ENCODE data around the gene H2AZ2.
A peak's percentile ranks its signal among the peaks of the same experiment; 100 is the strongest.
"Not testable (repeated sequence)": the region's sequence is repeated elsewhere in the genome, so short reads cannot be mapped to it uniquely, and the experiment has no call there.

Gene H2AZ2

DNA sequence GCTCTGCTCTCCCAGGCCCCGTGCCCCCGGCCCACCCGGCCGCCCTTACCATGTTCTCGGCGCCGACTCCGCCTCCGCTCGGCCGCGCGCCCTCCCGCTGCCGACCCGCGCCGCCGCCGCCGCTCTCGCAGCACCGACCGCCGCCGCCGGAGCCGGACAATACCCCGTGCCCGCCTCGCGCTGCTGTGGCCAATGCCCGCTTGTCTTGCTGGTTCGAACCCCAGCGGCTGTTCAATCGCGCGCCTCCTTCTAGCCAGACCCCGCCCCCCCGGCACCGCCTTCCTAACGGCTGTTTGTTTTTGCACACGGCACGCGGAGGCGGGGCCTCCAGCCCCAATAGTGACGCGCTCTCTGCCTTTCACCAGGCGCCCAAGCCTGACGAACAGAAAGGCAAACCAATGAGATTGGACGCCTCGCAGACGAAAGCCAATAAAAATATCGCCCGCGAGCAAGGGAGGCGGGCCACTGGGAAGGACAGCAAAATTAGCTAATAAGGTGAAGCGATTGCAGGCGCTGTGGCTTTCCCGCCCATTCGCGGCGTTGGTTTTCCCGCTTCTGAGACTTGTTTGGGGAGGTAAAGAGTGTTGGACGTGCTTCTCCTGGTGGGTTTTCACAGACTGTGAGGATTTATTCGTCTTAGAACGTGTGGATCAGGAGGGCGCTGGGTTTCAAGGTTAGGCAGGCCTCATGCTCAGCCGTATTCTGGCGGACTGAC lies at the start of gene H2AZ2:
TSS of gene H2AZ2 (minus strand) at position 168 of the 715 bp plus-strand sequence. CDS start at position 52, 116 bp downstream.
- peak; percentile 100 for DNase-seq

GRCh38 chr7:44897309-44897708 lies 49.4 kb upstream of the H2AZ2 start:
- DNase-seq (no peak), ATAC-seq (no peak)

More for the DNA sequence above, at the start of gene H2AZ2:
- peak; percentile 95 for ATAC-seq

DNA sequence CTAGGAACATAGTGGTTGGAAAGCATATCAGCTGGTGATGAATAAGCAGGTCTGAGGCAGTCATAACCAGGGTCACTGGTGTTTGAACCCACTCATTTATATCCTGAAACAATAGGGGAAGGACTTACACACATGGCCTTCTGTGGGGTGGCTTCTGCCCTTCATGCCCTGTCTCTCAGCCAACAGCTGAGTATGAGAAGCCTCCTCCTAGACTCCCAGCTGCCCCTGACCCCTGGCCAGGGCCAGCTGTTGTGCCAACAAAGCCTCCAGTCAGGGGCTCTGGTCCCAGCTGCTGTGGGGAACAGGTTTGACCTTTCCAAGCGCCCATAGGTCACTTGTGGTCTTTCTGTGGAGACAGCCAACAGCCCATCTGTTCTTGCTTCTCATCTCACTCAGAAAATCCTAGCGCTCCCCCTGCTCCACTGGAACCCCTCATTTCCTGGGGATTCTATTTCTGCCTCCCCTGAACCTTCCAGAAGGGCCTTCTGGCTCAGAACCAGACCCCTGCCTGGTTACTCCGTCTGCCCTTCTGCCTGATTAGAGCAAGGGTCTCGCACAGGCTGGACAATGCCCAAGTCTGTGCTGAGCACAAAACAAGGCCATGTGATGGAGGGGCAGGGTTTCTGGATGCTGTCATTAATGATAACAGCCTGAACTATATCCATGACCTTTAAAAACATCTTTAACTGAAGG lies 47.1 kb upstream of the H2AZ2 start:
- DNase-seq (no peak), ATAC-seq (peak; percentile 77)

GRCh38 chr7:44893710-44894234 lies 45.9 kb upstream of the H2AZ2 start:
- ATAC-seq (no peak), DNase-seq (no peak)

GRCh38 chr7:44891791-44892190 lies 43.9 kb upstream of the H2AZ2 start:
- ATAC-seq (no peak), DNase-seq (no peak)

GRCh38 chr7:44891372-44891771 lies 43.5 kb upstream of the H2AZ2 start:
- DNase-seq (peak; percentile 21), ATAC-seq (peak; percentile 71)

DNA sequence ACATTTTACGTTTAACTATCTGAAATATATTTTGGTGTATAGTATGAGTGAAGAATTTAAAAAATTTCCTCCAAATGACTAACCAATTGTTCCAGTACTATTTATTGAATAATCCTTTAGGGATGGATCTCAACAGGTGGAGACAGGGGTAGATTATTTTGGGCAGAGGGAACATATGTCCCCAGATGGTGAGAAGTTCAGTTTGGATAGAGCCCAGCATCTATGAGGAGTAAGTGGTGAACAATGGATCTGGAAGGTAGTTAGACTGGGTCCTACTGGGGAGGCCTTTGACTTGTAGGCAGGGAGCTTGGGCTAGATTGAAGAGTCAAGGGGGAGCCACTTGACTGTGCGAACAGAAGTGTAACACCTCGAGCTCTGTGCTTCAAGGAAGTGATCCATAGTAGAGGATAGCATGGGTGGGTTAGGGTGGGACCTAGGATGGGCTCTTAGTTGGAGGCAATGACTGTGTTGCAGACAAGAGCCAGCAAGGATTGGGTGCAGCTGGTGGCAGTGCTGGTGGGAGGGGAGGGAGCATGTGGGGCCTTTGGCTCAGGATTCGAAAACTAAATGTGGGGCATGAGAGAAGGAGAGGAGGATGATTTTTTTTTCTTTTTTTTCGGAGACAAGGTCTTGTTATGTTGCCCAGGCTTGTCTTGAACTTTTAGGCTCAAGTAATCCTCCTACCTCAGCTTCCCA lies 41.3 kb upstream of the H2AZ2 start:
- no peak for DNase-seq
- no peak for ATAC-seq

DNA sequence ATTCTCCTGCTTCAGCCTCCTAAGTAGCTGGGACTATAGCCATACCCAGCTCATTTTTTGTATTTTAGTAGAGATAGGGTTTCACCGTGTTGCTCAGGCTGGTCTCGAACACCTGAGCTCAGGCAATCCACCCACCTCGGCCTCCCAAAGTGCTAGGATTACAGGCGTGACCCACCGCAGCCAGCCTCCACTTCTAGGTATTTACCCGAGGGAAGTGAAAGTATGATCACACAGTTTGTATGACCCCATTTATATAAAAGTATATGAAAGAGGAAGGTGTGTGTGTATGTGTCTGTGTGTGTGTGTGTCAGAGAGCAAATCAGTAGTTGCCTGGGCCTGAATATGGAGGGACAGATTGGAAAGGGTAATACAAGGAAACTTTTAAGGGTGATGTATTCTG lies 39.4 kb upstream of the H2AZ2 start:
- DNase-seq (no peak), ATAC-seq (no peak)

GRCh38 chr7:44885394-44886317 lies 37.8 kb upstream of the H2AZ2 start, which contains the start of gene PURB:
PURB (minus strand) TSS chr7:44885530; CDS start chr7:44885348, 182 bp downstream.
- peak; percentile 98 for DNase-seq
- peak; percentile 96 for ATAC-seq

DNA sequence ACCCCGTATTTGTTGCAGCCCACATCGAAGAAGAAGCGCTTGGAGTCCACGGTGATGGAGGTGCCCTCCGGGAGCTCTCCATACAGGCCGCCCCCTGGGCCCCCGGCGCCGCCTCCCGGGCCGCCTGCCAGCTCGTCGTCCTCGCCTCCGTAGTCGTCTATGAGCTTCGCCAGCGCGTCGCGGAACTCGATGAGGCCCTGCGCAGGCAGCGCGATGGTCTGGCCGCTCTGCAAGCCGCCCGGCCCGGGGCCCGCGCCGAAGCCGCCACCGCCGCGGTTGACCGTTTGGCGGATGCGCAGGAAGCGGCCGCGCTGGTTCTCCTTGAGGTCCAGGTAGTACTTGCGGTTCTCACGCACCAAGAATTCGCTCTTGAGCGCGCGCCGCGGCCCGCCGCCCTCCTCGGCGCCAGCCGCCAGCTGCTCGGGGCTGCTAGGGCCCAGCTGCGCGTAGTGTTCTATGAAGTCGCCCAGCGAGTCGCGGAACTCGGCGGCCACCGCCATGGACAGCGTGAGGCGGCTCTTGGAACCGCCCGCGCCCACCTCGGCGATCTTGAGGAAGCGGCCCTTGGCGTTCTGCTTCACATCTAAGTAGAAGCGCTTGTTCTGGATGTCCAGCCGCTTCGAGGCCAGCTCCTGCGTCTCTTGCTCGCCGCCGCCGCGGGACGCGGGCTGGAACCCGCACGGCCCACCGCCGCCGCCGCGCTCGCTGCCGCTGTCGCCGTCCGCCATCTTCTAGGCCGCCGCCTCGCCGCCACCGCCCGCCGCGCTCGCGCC lies 36.9 kb upstream of the H2AZ2 start:
- peak; percentile 11 for ATAC-seq
- DNase-seq, result peak; percentile 62

- ATAC-seq (no peak), DNase-seq (no peak)
These were observed 36.2 kb upstream of the H2AZ2 start for GRCh38 chr7:44883961-44884620.

DNA sequence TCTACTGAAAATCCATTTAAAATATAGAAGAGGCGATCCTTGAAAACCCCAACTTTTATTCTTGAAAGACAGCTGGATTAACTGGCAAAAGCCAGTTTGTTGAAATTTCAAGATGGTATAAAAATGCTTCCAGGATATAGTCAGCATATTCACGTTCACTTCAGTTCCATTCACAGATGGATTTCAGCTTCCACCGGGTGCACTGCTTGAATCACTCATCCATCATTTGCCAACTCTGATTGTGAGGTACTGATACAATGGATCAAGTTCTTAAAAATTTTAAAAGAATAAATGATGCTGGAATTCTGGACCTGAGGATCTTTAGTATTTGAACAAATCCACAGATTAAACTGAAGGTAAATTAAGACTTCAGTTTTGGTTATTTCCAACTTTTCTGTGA lies 35.0 kb upstream of the H2AZ2 start:
- ATAC-seq (no peak), DNase-seq (no peak)

- ATAC-seq (no peak), DNase-seq (no peak)
These were observed 33.7 kb upstream of the H2AZ2 start for GRCh38 chr7:44881610-44882009.

DNA sequence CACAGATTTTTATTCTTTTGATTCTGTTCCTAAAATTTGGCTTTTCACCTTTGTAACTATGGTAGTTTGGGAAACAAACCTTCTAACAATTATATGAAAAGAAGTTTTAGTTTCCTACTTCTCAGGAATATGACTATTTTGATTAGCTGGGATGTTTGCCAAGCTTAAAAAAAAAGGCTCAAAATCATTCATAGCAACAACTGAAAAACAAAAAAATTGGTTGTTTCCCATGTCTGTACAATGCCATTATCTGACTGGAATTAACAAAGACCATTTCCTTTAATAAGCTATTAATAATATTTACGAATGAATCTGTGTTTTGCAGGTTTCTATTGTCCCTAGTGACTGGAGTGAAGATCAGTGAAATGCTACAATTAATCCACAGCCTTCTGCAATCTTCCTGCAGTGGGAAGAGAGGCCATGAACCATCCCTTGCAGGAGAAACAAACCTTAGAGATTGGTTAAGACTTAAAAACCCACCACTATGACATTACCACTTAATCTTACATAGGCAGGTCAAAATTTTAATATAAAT lies 33.2 kb upstream of the H2AZ2 start:
- DNase-seq, result no peak
- no peak for ATAC-seq

- ATAC-seq (no peak), DNase-seq (no peak)
These were observed 32.6 kb upstream of the H2AZ2 start for GRCh38 chr7:44880317-44881018.

GRCh38 chr7:44876393-44876792 lies 28.5 kb upstream of the H2AZ2 start:
- DNase-seq (no peak), ATAC-seq (no peak)

DNA sequence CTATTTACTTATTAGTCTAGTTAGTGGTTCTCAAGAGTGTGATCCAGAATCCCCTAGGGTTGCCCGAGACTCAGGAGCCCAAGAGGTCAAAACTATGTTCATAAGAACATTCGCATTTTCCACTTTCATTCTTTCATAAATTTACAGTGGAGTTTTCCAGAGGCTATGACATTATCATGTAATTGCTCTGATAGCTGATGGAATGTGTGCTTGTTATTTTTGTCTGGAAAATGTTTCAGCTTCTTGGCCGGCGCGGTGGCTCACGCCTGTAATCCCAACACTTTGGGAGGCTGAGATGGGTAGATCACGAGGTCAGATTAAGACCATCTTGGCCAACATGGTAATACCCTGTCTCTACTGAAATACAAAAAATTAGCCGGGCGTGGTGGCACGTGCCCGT lies 27.4 kb upstream of the H2AZ2 start:
- no peak for DNase-seq
- no peak for ATAC-seq

GRCh38 chr7:44872787-44873186 lies 24.9 kb upstream of the H2AZ2 start:
- ATAC-seq (no peak), DNase-seq (no peak)

DNA sequence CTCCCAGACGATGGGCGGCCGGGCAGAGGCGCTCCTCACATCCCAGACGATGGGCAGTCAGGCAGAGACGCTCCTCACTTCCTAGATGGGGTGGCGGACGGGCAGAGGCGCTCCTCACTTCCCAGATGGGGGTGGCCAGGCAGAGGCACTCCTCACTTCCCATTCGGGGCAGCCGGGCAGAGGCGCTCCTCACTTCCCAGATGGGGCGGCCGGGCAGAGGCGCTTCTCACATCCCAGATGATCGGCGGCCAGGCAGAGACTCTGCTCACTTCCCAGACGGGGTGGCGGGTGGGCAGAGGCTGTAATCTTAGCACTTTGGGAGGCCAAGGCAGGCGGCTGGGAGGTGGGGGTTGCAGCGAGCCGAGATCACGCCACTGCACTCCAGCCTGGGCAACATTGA lies 24.0 kb upstream of the H2AZ2 start:
- ATAC-seq, result not testable (repeated sequence)

More for the DNA sequence above, 24.0 kb upstream of the H2AZ2 start:
- DNase-seq, result not testable (repeated sequence)
